ENCODE results near the gene TRIP11.

The TRIP11 gene

DNA sequence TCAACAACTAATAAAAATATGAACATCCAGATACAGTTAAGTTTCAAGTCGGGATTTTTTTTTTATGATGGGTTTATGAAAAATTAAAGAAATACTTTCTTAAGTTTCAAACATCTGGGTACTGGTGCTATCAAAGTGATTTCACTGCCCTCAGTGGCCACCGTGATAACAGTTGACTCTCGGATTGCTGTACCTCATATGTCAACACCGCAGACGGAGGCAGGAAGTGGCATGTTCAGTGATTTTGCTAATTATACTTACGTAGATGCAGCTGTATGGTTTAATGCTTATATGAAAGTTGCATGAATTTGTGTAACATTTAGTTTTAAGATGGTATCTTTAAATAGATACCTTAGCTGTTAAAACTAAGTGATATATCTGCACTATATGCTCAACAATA lies 71.6 kb downstream of the TRIP11 start:
- no peak overlapping the region for H3K4me3 ChIP-seq (ENCODE audit: severe bottlenecking)
- no peaks in the 10 kb centered on the region for H3K27me3 ChIP-seq (ENCODE audit: insufficient read depth, poor library complexity, severe bottlenecking)
- H3K9me3 ChIP-seq (ENCODE audit: severe bottlenecking) = no peaks in the 10 kb centered on the region
- TF ChIP-seq, protein P1, sequence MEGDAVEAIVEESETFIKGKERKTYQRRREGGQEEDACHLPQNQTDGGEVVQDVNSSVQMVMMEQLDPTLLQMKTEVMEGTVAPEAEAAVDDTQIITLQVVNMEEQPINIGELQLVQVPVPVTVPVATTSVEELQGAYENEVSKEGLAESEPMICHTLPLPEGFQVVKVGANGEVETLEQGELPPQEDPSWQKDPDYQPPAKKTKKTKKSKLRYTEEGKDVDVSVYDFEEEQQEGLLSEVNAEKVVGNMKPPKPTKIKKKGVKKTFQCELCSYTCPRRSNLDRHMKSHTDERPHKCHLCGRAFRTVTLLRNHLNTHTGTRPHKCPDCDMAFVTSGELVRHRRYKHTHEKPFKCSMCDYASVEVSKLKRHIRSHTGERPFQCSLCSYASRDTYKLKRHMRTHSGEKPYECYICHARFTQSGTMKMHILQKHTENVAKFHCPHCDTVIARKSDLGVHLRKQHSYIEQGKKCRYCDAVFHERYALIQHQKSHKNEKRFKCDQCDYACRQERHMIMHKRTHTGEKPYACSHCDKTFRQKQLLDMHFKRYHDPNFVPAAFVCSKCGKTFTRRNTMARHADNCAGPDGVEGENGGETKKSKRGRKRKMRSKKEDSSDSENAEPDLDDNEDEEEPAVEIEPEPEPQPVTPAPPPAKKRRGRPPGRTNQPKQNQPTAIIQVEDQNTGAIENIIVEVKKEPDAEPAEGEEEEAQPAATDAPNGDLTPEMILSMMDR (IDR thresholded peaks at IDR 0.05; ENCODE audit: poor library complexity, severe bottlenecking) = no peak
- H3K36me3 ChIP-seq (ENCODE audit: low read depth) = peaks cover 64% of the 10 kb centered on the region
- H3K4me1 ChIP-seq (ENCODE audit: insufficient read depth, poor library complexity, severe bottlenecking) = peaks cover 6% of the 10 kb centered on the region
- ATAC-seq (ENCODE audit: low read depth) (no peak), DNase-seq (ENCODE audit: low spot score) (no peak)
- no peak overlapping the region for H3K27ac ChIP-seq (ENCODE audit: poor library complexity, severe bottlenecking)

- TF ChIP-seq, protein P1 (IDR thresholded peaks at IDR 0.05; ENCODE audit: poor library complexity, severe bottlenecking) = no peak
- H3K9me3 ChIP-seq (ENCODE audit: severe bottlenecking) = no peaks in the 10 kb centered on the region
- peak; percentile 28; the same call in 2 of the 3 replicates for ATAC-seq (ENCODE audit: low read depth)
- peaks cover 29% of the 10 kb centered on the region for H3K36me3 ChIP-seq (ENCODE audit: low read depth)
- no peak overlapping the region for H3K4me3 ChIP-seq (ENCODE audit: severe bottlenecking)
- H3K4me1 ChIP-seq (ENCODE audit: insufficient read depth, poor library complexity, severe bottlenecking) = peaks cover 6% of the 10 kb centered on the region
- no peaks in the 10 kb centered on the region for H3K27me3 ChIP-seq (ENCODE audit: insufficient read depth, poor library complexity, severe bottlenecking)
- DNase-seq (ENCODE audit: low spot score) = no peak
- no peak overlapping the region for H3K27ac ChIP-seq (ENCODE audit: poor library complexity, severe bottlenecking)
Measured at GRCh38 chr14:91964724-91965123, 75.1 kb downstream of the TRIP11 start.

- H3K27ac ChIP-seq (ENCODE audit: poor library complexity, severe bottlenecking) = no peak overlapping the region
- TF ChIP-seq, protein P1 (IDR thresholded peaks at IDR 0.05; ENCODE audit: poor library complexity, severe bottlenecking) = no peak
Measured at GRCh38 chr14:91964011-91964410, 75.8 kb downstream of the TRIP11 start.

DNA sequence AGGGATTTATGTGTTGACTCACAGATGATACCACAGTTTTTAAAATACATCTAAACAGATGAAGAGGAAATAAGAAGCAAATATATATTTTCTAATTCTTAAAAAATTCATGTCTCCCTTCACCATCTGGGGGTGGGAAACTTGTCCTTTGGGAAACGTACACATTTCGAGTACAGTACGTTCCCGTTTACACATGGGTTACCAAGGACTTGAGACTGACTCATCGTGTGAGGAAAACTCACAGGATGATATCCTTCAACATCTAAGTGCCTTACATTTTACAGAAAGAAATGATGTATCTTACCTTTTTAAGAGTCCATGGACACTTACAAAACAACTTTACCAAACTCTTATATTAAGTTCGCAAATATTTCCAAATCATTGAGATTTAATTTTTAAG lies 76.4 kb downstream of the TRIP11 start:
- no peak overlapping the region for H3K27ac ChIP-seq (ENCODE audit: poor library complexity, severe bottlenecking)
- ATAC-seq (ENCODE audit: low read depth) (no peak; the same call in 2 of the 3 replicates), DNase-seq (ENCODE audit: low spot score) (no peak)
- peaks cover 6% of the 10 kb centered on the region for H3K4me1 ChIP-seq (ENCODE audit: insufficient read depth, poor library complexity, severe bottlenecking)
- no peaks in the 10 kb centered on the region for H3K27me3 ChIP-seq (ENCODE audit: insufficient read depth, poor library complexity, severe bottlenecking)
- H3K36me3 ChIP-seq (ENCODE audit: low read depth) = peaks cover 16% of the 10 kb centered on the region
- H3K4me3 ChIP-seq (ENCODE audit: severe bottlenecking) = no peak overlapping the region
- no peaks in the 10 kb centered on the region for H3K9me3 ChIP-seq (ENCODE audit: severe bottlenecking)
- TF ChIP-seq, protein P1 (IDR thresholded peaks at IDR 0.05; ENCODE audit: poor library complexity, severe bottlenecking) = no peak

More at GRCh38 chr14:91964011-91964410, 75.8 kb downstream of the TRIP11 start:
- no peak for ATAC-seq (ENCODE audit: low read depth)
- peaks cover 21% of the 10 kb centered on the region for H3K36me3 ChIP-seq (ENCODE audit: low read depth)
- no peak for DNase-seq (ENCODE audit: low spot score)
- H3K4me3 ChIP-seq (ENCODE audit: severe bottlenecking) = no peak overlapping the region
- peaks cover 6% of the 10 kb centered on the region for H3K4me1 ChIP-seq (ENCODE audit: insufficient read depth, poor library complexity, severe bottlenecking)
- no peaks in the 10 kb centered on the region for H3K27me3 ChIP-seq (ENCODE audit: insufficient read depth, poor library complexity, severe bottlenecking)
- no peaks in the 10 kb centered on the region for H3K9me3 ChIP-seq (ENCODE audit: severe bottlenecking)

- Histone ChIP-seq H3K9me3 (ENCODE audit: severe bottlenecking) (no peaks in the 10 kb centered on the region), H3K4me3 (ENCODE audit: severe bottlenecking) (no peak overlapping the region), H3K36me3 (ENCODE audit: low read depth) (0 out of 2 replicates have a peak, but pooled peaks cover 3% of the 10 kb centered on the region), H3K27me3 (ENCODE audit: insufficient read depth, poor library complexity, severe bottlenecking) (no peaks in the 10 kb centered on the region), H3K27ac (ENCODE audit: poor library complexity, severe bottlenecking) (no peak overlapping the region), H3K4me1 (ENCODE audit: insufficient read depth, poor library complexity, severe bottlenecking) (peaks cover 6% of the 10 kb centered on the region)
- TF ChIP-seq, protein P1 (IDR thresholded peaks at IDR 0.05; ENCODE audit: poor library complexity, severe bottlenecking) = no peak
- no peak for DNase-seq (ENCODE audit: low spot score)
- ATAC-seq (ENCODE audit: low read depth) = no peak
Measured at GRCh38 chr14:91961297-91962220, 78.3 kb downstream of the TRIP11 start.

All from RWPE2 (cell line).